Measurements from ENCODE around the gene ELMO3.
A peak's percentile ranks its signal among the peaks of the same experiment; 100 is the strongest.

Gene ELMO3

GRCh38 chr16:67170168-67170948, 28.6 kb upstream of the ELMO3 start, which contains the start of gene NOL3:
Gene NOL3, plus strand, starts transcription at chr16:67170538.
- peak; percentile 86 for DNase-seq (ENCODE audit: low read depth)
- peak within 1 kb of the TSS; percentile 55 for H3K4me3 ChIP-seq (replicated peaks; ENCODE audit: low read depth, low read length)
- TF ChIP-seq, protein P1, sequence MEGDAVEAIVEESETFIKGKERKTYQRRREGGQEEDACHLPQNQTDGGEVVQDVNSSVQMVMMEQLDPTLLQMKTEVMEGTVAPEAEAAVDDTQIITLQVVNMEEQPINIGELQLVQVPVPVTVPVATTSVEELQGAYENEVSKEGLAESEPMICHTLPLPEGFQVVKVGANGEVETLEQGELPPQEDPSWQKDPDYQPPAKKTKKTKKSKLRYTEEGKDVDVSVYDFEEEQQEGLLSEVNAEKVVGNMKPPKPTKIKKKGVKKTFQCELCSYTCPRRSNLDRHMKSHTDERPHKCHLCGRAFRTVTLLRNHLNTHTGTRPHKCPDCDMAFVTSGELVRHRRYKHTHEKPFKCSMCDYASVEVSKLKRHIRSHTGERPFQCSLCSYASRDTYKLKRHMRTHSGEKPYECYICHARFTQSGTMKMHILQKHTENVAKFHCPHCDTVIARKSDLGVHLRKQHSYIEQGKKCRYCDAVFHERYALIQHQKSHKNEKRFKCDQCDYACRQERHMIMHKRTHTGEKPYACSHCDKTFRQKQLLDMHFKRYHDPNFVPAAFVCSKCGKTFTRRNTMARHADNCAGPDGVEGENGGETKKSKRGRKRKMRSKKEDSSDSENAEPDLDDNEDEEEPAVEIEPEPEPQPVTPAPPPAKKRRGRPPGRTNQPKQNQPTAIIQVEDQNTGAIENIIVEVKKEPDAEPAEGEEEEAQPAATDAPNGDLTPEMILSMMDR (IDR thresholded peaks at IDR 0.05; ENCODE audit: low read length, missing control alignments): no peak

- no peak for DNase-seq (ENCODE audit: low read depth)
- H3K4me3 ChIP-seq (replicated peaks; ENCODE audit: low read depth, low read length): peak overlapping the region; percentile 55
Observed at GRCh38 chr16:67170949-67171649, 27.8 kb upstream of the ELMO3 start.

GRCh38 chr16:67173323-67173722, 25.6 kb upstream of the ELMO3 start:
- TF ChIP-seq, protein P1 (IDR thresholded peaks at IDR 0.05; ENCODE audit: low read length, missing control alignments): no peak
- peak overlapping the region; percentile 52 for H3K4me3 ChIP-seq (replicated peaks; ENCODE audit: low read depth, low read length)
- DNase-seq (ENCODE audit: low read depth): no peak

More at GRCh38 chr16:67170949-67171649, 27.8 kb upstream of the ELMO3 start:
- TF ChIP-seq, protein P1 (IDR thresholded peaks at IDR 0.05; ENCODE audit: low read length, missing control alignments): no peak

DNA sequence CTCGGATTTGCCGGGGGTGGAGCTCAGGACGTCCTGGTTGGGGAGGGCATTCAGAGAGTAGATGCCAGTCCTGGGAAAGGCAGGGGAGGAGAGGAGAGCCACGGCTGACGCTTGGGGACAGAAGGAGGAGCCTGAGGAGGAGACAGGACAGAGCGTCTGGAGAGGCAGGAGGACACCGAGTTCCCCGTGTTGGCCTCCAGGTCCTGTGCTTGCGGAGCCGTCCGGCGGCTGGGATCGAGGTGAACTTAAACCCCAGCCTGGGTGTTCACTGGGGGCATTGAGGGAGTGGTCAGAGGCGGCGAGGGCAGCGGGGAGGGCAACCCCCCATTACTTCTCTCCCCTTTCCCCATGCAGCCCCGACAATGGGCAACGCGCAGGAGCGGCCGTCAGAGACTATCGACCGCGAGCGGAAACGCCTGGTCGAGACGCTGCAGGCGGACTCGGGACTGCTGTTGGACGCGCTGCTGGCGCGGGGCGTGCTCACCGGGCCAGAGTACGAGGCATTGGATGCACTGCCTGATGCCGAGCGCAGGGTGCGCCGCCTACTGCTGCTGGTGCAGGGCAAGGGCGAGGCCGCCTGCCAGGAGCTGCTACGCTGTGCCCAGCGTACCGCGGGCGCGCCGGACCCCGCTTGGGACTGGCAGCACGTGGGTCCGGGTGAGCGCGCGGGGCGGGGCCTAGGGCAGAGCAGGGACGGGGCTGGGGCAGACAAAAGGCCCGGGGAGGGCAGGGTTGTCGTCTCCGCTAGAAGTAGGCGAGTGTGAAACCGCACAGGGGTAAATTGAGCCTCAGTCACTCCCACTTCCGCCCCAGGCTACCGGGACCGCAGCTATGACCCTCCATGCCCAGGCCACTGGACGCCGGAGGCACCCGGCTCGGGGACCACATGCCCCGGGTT, 24.9 kb upstream of the ELMO3 start:
- TF ChIP-seq, protein P1 (IDR thresholded peaks at IDR 0.05; ENCODE audit: low read length, missing control alignments): peak; percentile 27
- peak; percentile 85 for DNase-seq (ENCODE audit: low read depth)
- H3K4me3 ChIP-seq (replicated peaks; ENCODE audit: low read depth, low read length): peak overlapping the region; percentile 52

GRCh38 chr16:67174706-67175231, 24.2 kb upstream of the ELMO3 start:
- H3K4me3 ChIP-seq (replicated peaks; ENCODE audit: low read depth, low read length): peak overlapping the region; percentile 52
- DNase-seq (ENCODE audit: low read depth): no peak
- TF ChIP-seq, protein P1 (IDR thresholded peaks at IDR 0.05; ENCODE audit: low read length, missing control alignments): no peak

GRCh38 chr16:67176662-67177061, 22.3 kb upstream of the ELMO3 start:
- no peak for DNase-seq (ENCODE audit: low read depth)
- H3K4me3 ChIP-seq (replicated peaks; ENCODE audit: low read depth, low read length): no peak overlapping the region
- TF ChIP-seq, protein P1 (IDR thresholded peaks at IDR 0.05; ENCODE audit: low read length, missing control alignments): no peak
